Sigmoid colon (tissue), 7 donors: ENCODE measurements around the gene AP4E1. TPM values are rescaled to one million over a fixed set of nuclear protein-coding genes. Genes with fewer than 3 reads are reported as not detected.
"Not testable (repeated sequence)": the region's sequence is repeated elsewhere in the genome, so short reads cannot be mapped to it uniquely, and the experiment has no call there.

Source experiments
- DNase-seq: peaks from one replicate; pipeline ENCODE4 v3.0.0-alpha.2; 2019
- H3K27ac ChIP-seq, 4 donors: fragments of 200-600 bp; sonication (generic); one replicate each; pipeline ENCODE4 v1.5.1; 2016 to 2019; ENCODE audit warnings: mild to moderate bottlenecking in 1 of 4
- H3K27me3 ChIP-seq, 3 donors: fragments of 200-600 bp; sonication (generic); one replicate each; pipeline ENCODE4 v1.5.1; 2019; ENCODE audit warnings: mild to moderate bottlenecking in 1 of 3
- H3K36me3 ChIP-seq, 4 donors: fragments of 200-600 bp; sonication (generic); one replicate each; pipeline ENCODE4 v1.5.1; 2016 to 2019
- H3K4me1 ChIP-seq, 4 donors: fragments of 200-600 bp; sonication (generic); one replicate each; pipeline ENCODE4 v1.5.1; 2017 to 2019
- H3K4me3 ChIP-seq, 4 donors: fragments of 200-600 bp; sonication (generic); one replicate each; pipeline ENCODE4 v1.5.1; 2017 to 2019; ENCODE audit warnings: mild to moderate bottlenecking in 2 of 4, moderate library complexity in 1 of 4
- H3K9me3 ChIP-seq, 4 donors: fragments of 200-600 bp in 3 of 4; sonication (generic) in 3 of 4; one replicate each; pipeline versions ENCODE4 v1.5.1 to v1.6.1; 2013 to 2019
- CTCF ChIP-seq, 4 experiments: fragments of 450-650 bp in 3 of 4; fragments of 200-600 bp in 1 of 4; IDR thresholded peaks; one replicate each; pipeline ENCODE4 v1.5.1; 2016 to 2019; ENCODE audit warnings: antibody characterized with exemption in 4 of 4, mild to moderate bottlenecking in 3 of 4, moderate library complexity in 2 of 4
- EP300 ChIP-seq, 4 donors: sonication (generic); formaldehyde crosslinking; IDR thresholded peaks; one replicate each; pipeline ENCODE4 v1.6.1; 2017; ENCODE audit warnings: antibody characterized with exemption in 4 of 4
- POLR2A ChIP-seq, 2 donors: fragments of 450-650 bp; IDR thresholded peaks; one replicate each; pipeline ENCODE4 v1.6.1; 2016; ENCODE audit warnings: antibody characterized with exemption in 2 of 2, mild to moderate bottlenecking in 2 of 2, moderate library complexity in 2 of 2
- POLR2AphosphoS5 ChIP-seq, 4 donors: sonication (generic); formaldehyde crosslinking; IDR thresholded peaks; one replicate each; pipeline ENCODE4 v1.6.1; 2017; ENCODE audit warnings: antibody characterized with exemption in 4 of 4
- WGBS, 2 donors: extraction: QIAGEN DNeasy Blood & Tissue Kit; methylation state at CpG; one replicate each; pipeline ENCODE4 v1.1.7; 2013; 5-methylcytosine and 5-hydroxymethylcytosine counted together
- intact Hi-C: fragments of 100-400 bp; cut with DNase I; formaldehyde crosslinking; loops from one replicate; pipeline ENCODE4 v1.15.1; 2023
- polyA plus RNA-seq, 3 donors: library from polyadenylated mRNA; stranded (reverse); fragments of 200-250 nt; gene quantifications; one replicate each; pipeline ENCODE4 v1.2.3, GENCODE V29; 2013
- total RNA-seq, 4 donors: library from RNA; depleted of rRNA; stranded (reverse); fragments of >200 nt; gene quantifications; one replicate each; pipeline ENCODE4 v1.1.0, GENCODE V29; 2016
- donor health status: healthy with polysubstance abuse.
- donor health status: Bipolar disorder and iron deficiency.
- donor health status: healthy.

AP4E1 gene
- total and polyA plus RNA-seq, 7 donors: 2.4 to 8.3 (median 7.3) TPM

- TF ChIP-seq POLR2AphosphoS5 (IDR thresholded peaks at IDR 0.05): no peak
- TF ChIP-seq EP300 (IDR thresholded peaks at IDR 0.05): no peak
- no peak for TF ChIP-seq CTCF (IDR thresholded peaks at IDR 0.05)
- no peak for TF ChIP-seq POLR2A (IDR thresholded peaks at IDR 0.05)
- H3K27ac ChIP-seq: no peak overlapping the region
- H3K36me3 ChIP-seq: peaks cover 0 to 32% (median 4%) of the 10 kb centered on the region in 4 donors
- H3K4me3 ChIP-seq: no peak overlapping the region
- WGBS, 2 donors: 93 to 95% methylated on average over 3 of the region's 3 CpGs
- no peaks in the 10 kb centered on the region for H3K27me3 ChIP-seq
- intact Hi-C loops: no loop called here
- no peaks in the 10 kb centered on the region for H3K4me1 ChIP-seq
- DNase-seq: no peak
- H3K9me3 ChIP-seq: no peaks in the 10 kb centered on the region
Measured at GRCh38 chr15:50944672-50945071, 36.2 kb downstream of the AP4E1 start.

GRCh38 chr15:50945725-50946124 lies 37.2 kb downstream of the AP4E1 start:
- 18 to 24% methylated on average over 3 of the region's 3 CpGs for WGBS, 2 donors
- Histone ChIP-seq H3K27me3 (no peaks in the 10 kb centered on the region), H3K36me3 (peaks cover 0 to 42% (median 9%) of the 10 kb centered on the region in 4 donors), H3K4me3 (no peak overlapping the region), H3K4me1 (no peaks in the 10 kb centered on the region), H3K27ac (no peak overlapping the region), H3K9me3 (no peaks in the 10 kb centered on the region)
- intact Hi-C loops: no loop called here
- TF ChIP-seq POLR2A (IDR thresholded peaks at IDR 0.05) (no peak), POLR2AphosphoS5 (IDR thresholded peaks at IDR 0.05) (no peak), EP300 (IDR thresholded peaks at IDR 0.05) (no peak), CTCF (IDR thresholded peaks at IDR 0.05) (no peak)
- no peak for DNase-seq

DNA sequence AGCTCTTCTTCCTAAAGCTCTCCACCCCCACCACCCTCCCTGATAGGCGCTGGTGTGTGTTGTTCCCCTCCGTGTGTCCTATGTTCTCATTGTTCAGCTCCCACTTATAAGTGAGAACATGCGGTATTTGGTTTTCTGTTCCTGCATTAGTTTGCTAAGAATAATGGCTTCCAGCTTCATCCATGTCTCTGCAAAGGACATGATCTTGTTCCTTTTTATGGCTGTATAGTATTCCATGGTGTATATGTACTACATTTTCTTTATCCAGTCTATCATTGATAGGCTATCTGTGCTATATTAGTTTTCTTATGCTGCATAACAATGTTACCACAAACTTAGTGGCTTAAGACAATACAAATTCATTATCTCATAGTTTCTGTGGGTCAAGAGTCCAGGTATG lies 42.3 kb downstream of the AP4E1 start:
- DNase-seq, H3K27ac ChIP-seq, H3K4me1 ChIP-seq, H3K4me3 ChIP-seq, H3K27me3 ChIP-seq, H3K9me3 ChIP-seq, intact Hi-C loops: not testable (repeated sequence)
- peaks cover 0 to 53% (median 12%) of the 10 kb centered on the region in 4 donors for H3K36me3 ChIP-seq
- WGBS, 2 donors: 98 to 99% methylated on average over 3 of the region's 3 CpGs

DNA sequence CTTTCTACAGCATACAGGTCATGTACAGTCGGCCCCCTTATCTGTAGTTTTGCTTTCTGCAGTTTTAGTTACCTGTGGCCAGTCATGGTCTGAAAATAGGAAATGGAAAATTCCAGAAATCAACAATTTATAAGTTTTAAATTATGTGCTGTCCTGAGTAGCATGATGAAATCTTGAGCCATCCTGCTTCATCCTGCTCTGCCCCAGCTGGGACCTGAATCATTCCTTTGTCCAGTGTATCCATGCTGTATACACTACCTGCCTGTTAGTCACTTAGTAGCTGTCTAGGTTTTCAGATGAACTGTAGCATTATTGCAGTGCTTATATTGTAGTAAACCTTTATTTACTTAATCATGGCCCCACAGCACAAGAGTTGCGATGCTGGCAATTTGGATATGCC lies 44.8 kb downstream of the AP4E1 start:
- no peaks in the 10 kb centered on the region for H3K27me3 ChIP-seq
- no peak for DNase-seq
- peaks cover under 1 to 79% (median 21%) of the 10 kb centered on the region in 4 donors for H3K36me3 ChIP-seq
- H3K4me3 ChIP-seq: no peak overlapping the region
- no peaks in the 10 kb centered on the region for H3K4me1 ChIP-seq
- intact Hi-C loops: no loop called here
- no peaks in the 10 kb centered on the region for H3K9me3 ChIP-seq
- WGBS, 2 donors: 59 to 79% methylated on average over 2 of the region's 2 CpGs
- TF ChIP-seq POLR2A (IDR thresholded peaks at IDR 0.05) (no peak), EP300 (IDR thresholded peaks at IDR 0.05) (no peak), POLR2AphosphoS5 (IDR thresholded peaks at IDR 0.05) (no peak), CTCF (IDR thresholded peaks at IDR 0.05) (no peak)
- H3K27ac ChIP-seq: no peak overlapping the region

DNA sequence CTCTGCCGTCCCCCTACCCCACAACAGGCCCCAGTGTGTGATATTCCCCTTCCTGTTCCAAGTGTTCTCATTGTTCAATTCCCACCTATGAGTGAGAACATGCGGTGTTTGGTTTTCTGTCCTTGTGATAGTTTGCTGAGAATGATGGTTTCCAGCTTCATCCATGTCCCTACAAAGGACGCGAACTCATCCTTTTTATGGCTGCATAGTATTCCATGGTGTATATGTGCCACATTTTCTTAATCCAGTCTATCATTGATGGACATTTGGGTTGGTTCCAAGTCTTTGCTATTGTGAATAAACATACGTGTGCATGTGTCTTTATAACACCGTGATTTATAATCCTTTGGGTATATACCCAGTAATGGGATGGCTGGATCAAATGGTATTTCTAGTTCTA lies 46.4 kb downstream of the AP4E1 start:
- H3K27me3 ChIP-seq, H3K27ac ChIP-seq, H3K9me3 ChIP-seq, DNase-seq, H3K4me3 ChIP-seq, intact Hi-C loops, H3K4me1 ChIP-seq: not testable (repeated sequence)
- peaks cover 13 to 84% (median 35%) of the 10 kb centered on the region in 4 donors for H3K36me3 ChIP-seq
- 89 to 93% methylated on average over 6 of the region's 6 CpGs for whole genome bisulfite sequencing, 2 donors

DNA sequence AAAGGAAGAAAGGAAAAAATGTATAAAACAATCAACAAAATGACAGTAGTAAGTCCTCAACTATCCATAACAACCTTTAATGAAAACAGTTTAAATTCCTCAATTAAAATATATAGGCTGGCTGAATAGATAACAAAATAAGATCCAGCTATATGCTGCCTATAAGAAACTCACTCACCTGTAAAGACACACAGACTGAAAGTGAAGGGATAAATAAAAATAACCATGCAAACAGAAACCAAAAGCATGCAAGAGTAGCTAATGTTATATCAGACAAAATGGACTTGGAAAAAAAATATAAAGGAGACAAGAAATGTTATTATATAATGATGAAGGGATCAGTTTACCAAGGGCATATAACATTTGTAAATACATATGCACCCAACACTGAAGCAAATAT lies 51.2 kb downstream of the AP4E1 start:
- TF ChIP-seq EP300 (IDR thresholded peaks at IDR 0.05) (no peak), CTCF (IDR thresholded peaks at IDR 0.05) (no peak), POLR2A (IDR thresholded peaks at IDR 0.05) (no peak), POLR2AphosphoS5 (IDR thresholded peaks at IDR 0.05) (no peak)
- DNase-seq: no peak
- H3K36me3 ChIP-seq: peaks cover 13 to 60% (median 25%) of the 10 kb centered on the region in 4 donors
- intact Hi-C loops: no loop called here
- H3K27me3 ChIP-seq: no peaks in the 10 kb centered on the region
- H3K4me3 ChIP-seq: no peak overlapping the region
- H3K9me3 ChIP-seq: peaks cover 0 to 7% (median 0%) of the 10 kb centered on the region in 4 donors
- H3K27ac ChIP-seq: no peak overlapping the region
- no peaks in the 10 kb centered on the region for H3K4me1 ChIP-seq
